ENCODE data around the gene EFR3B.

GRCh38 chr2:25127646-25128045, 85.8 kb downstream of the EFR3B start:
- TF ChIP-seq, protein P1, sequence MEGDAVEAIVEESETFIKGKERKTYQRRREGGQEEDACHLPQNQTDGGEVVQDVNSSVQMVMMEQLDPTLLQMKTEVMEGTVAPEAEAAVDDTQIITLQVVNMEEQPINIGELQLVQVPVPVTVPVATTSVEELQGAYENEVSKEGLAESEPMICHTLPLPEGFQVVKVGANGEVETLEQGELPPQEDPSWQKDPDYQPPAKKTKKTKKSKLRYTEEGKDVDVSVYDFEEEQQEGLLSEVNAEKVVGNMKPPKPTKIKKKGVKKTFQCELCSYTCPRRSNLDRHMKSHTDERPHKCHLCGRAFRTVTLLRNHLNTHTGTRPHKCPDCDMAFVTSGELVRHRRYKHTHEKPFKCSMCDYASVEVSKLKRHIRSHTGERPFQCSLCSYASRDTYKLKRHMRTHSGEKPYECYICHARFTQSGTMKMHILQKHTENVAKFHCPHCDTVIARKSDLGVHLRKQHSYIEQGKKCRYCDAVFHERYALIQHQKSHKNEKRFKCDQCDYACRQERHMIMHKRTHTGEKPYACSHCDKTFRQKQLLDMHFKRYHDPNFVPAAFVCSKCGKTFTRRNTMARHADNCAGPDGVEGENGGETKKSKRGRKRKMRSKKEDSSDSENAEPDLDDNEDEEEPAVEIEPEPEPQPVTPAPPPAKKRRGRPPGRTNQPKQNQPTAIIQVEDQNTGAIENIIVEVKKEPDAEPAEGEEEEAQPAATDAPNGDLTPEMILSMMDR (IDR thresholded peaks at IDR 0.05): no peak
- TF ChIP-seq EP300 (IDR thresholded peaks at IDR 0.05): no peak
- TF ChIP-seq ELK1 (IDR thresholded peaks at IDR 0.05; ENCODE audit: low read depth, low read length): no peak
- no peak for TF ChIP-seq GATA3 (IDR thresholded peaks at IDR 0.05; ENCODE audit: borderline replicate concordance)
- TF ChIP-seq, protein P2, sequence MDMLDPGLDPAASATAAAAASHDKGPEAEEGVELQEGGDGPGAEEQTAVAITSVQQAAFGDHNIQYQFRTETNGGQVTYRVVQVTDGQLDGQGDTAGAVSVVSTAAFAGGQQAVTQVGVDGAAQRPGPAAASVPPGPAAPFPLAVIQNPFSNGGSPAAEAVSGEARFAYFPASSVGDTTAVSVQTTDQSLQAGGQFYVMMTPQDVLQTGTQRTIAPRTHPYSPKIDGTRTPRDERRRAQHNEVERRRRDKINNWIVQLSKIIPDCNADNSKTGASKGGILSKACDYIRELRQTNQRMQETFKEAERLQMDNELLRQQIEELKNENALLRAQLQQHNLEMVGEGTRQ (IDR thresholded peaks at IDR 0.05): no peak
- no peak for TF ChIP-seq MAZ (IDR thresholded peaks at IDR 0.05; ENCODE audit: borderline replicate concordance, low read depth, low read length)
- TF ChIP-seq POLR2AphosphoS2 (conservative IDR thresholded peaks at IDR 0.05; ENCODE audit: low read length): no peak
- TF ChIP-seq POLR2A (IDR thresholded peaks at IDR 0.05; ENCODE audit: low read length): no peak
